ENCODE measurements around the gene TSKU. TPM values are rescaled to one million over a fixed set of nuclear protein-coding genes. Genes with fewer than 3 reads are reported as not detected.

Gene TSKU
- total RNA-seq, 4 donors from 2014 or later: 32.0 to 80.7 (median 63.4) TPM

DNA sequence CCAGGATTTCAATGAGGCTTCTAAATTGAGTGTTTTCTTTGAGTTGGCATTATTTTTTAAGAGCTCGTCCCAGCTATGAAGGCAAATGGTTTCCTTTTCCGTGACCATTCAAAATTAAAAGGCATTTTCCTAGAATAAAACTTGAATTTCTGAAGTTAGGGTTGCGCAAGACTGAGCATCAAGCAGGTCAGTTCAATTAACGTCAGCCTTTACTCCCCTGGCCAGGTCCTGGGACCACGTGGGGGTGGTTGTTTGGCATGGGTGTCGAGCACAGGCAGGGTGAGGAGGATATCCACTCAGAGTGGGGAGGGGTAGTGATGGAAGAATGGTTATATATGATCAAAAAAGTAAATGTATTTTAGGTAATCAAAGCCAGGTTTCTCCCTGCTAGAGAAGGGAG is 43.4 kb upstream of the TSKU start:
- no peaks in the 10 kb centered on the region for H3K27me3 ChIP-seq
- intact Hi-C loops (cut with DNase I; ENCODE audit: low total_unique reads) (loop anchor here (10.0 kb wide), 1 partner anchor 175 kb away; no protein-coding TSS in a partner anchor), in situ Hi-C loops (cut with MboI; ENCODE audit: low pct_ligation_motif_present in 1 of 4, low pct_unique_long_range_greater_than_20kb in 1 of 4, low sequenced_read_pairs in 3 of 4) (loop anchor here in 3 of 4 donors (5.0 to 25.0 kb wide), 4 partner anchors 58 to 298 kb away; partner anchors contain the start of gene B3GNT6 (in 1 of the 3))
- TF ChIP-seq EP300 (IDR thresholded peaks at IDR 0.05; ENCODE audit: low read depth) (no peak), POLR2A (IDR thresholded peaks at IDR 0.05) (no peak), POLR2AphosphoS5 (IDR thresholded peaks at IDR 0.05) (no peak)
- TF ChIP-seq, protein P1, sequence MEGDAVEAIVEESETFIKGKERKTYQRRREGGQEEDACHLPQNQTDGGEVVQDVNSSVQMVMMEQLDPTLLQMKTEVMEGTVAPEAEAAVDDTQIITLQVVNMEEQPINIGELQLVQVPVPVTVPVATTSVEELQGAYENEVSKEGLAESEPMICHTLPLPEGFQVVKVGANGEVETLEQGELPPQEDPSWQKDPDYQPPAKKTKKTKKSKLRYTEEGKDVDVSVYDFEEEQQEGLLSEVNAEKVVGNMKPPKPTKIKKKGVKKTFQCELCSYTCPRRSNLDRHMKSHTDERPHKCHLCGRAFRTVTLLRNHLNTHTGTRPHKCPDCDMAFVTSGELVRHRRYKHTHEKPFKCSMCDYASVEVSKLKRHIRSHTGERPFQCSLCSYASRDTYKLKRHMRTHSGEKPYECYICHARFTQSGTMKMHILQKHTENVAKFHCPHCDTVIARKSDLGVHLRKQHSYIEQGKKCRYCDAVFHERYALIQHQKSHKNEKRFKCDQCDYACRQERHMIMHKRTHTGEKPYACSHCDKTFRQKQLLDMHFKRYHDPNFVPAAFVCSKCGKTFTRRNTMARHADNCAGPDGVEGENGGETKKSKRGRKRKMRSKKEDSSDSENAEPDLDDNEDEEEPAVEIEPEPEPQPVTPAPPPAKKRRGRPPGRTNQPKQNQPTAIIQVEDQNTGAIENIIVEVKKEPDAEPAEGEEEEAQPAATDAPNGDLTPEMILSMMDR (IDR thresholded peaks at IDR 0.05): no peak
- no peaks in the 10 kb centered on the region for H3K36me3 ChIP-seq
- no peak overlapping the region for H3K4me3 ChIP-seq
- no peak overlapping the region for H3K27ac ChIP-seq
- 69 to 79% methylated on average over 6 of the region's 6 CpGs for WGBS, 2 donors (ENCODE audit: low coverage in 1 of 2)
- no peak for DNase-seq
- H3K9me3 ChIP-seq: no peaks in the 10 kb centered on the region
- peaks cover 0 to 7% (median 0%) of the 10 kb centered on the region in 4 donors for H3K4me1 ChIP-seq

- no peak for DNase-seq
- H3K4me3 ChIP-seq: no peak overlapping the region
- WGBS, 2 donors (ENCODE audit: low coverage in 1 of 2): 70% methylated on average over 5 of the region's 5 CpGs; no CpG with 5 or more reads in 1 of the 2 donors
- H3K27ac ChIP-seq: no peak overlapping the region
- in situ Hi-C loops (cut with MboI; ENCODE audit: low pct_ligation_motif_present in 1 of 4, low pct_unique_long_range_greater_than_20kb in 1 of 4, low sequenced_read_pairs in 3 of 4): loop anchor here in 1 of 4 donors (25.0 kb wide), 1 partner anchor 297 kb away; the partner anchor contains the start of gene B3GNT6
- no peaks in the 10 kb centered on the region for H3K9me3 ChIP-seq
- H3K4me1 ChIP-seq: peaks cover 0 to 16% (median 2%) of the 10 kb centered on the region in 4 donors
- H3K36me3 ChIP-seq: no peaks in the 10 kb centered on the region
- TF ChIP-seq POLR2AphosphoS5 (IDR thresholded peaks at IDR 0.05) (no peak), POLR2A (IDR thresholded peaks at IDR 0.05) (no peak), EP300 (IDR thresholded peaks at IDR 0.05; ENCODE audit: low read depth) (no peak)
- TF ChIP-seq, protein P1 (IDR thresholded peaks at IDR 0.05): no peak
- intact Hi-C loops (cut with DNase I; ENCODE audit: low total_unique reads): loop anchor here (1.0 kb wide), 1 partner anchor 15 kb away; no protein-coding TSS in a partner anchor
- H3K27me3 ChIP-seq: no peaks in the 10 kb centered on the region
Observed at GRCh38 chr11:76740772-76741171, 42.4 kb upstream of the TSKU start.

GRCh38 chr11:76742902-76743301 is 40.3 kb upstream of the TSKU start:
- in situ Hi-C loops (cut with MboI; ENCODE audit: low pct_ligation_motif_present in 1 of 4, low pct_unique_long_range_greater_than_20kb in 1 of 4, low sequenced_read_pairs in 3 of 4): loop anchor here in 1 of 4 donors (25.0 kb wide), 1 partner anchor 294 kb away; the partner anchor contains the start of gene B3GNT6

More at GRCh38 chr11:76742902-76743301, 40.3 kb upstream of the TSKU start:
- TF ChIP-seq POLR2A (IDR thresholded peaks at IDR 0.05) (no peak), POLR2AphosphoS5 (IDR thresholded peaks at IDR 0.05) (no peak), EP300 (IDR thresholded peaks at IDR 0.05; ENCODE audit: low read depth) (no peak)
- TF ChIP-seq, protein P1 (IDR thresholded peaks at IDR 0.05): no peak
- Histone ChIP-seq H3K9me3 (no peaks in the 10 kb centered on the region), H3K27me3 (no peaks in the 10 kb centered on the region), H3K4me3 (no peak overlapping the region), H3K27ac (no peak overlapping the region), H3K36me3 (no peaks in the 10 kb centered on the region), H3K4me1 (peaks cover 0 to 18% (median 2%) of the 10 kb centered on the region in 4 donors)
- DNase-seq: no peak
- intact Hi-C loops (cut with DNase I; ENCODE audit: low total_unique reads): no loop called here
- WGBS, 2 donors (ENCODE audit: low coverage in 1 of 2): 79 to 96% methylated on average over 3 to 4 of the region's 4 CpGs

Data from transverse colon (tissue), 4 donors.